Hepatocyte (in vitro differentiated cells): Measurements from ENCODE around the gene PDE4D.

Experiments used
- EZH2 ChIP-seq: fragments of 200-600 bp; sonication (generic); IDR thresholded peaks from 2 replicates; pipeline ENCODE4 v1.6.1; 2016; ENCODE audit warnings: antibody characterized with exemption, mild to moderate bottlenecking, borderline replicate concordance
- EZH2phosphoT487 ChIP-seq: fragments of 200-600 bp; sonication (generic); IDR thresholded peaks from one replicate; pipeline ENCODE4 v1.6.1; 2018; ENCODE audit warnings: antibody characterized with exemption, mild to moderate bottlenecking, low read depth, moderate library complexity; ENCODE audit not compliant: unreplicated experiment, severe bottlenecking
- TF ChIP-seq, protein P1 (sequence below): fragments of 200-600 bp; sonication (generic); IDR thresholded peaks from 2 replicates; pipeline ENCODE4 v1.5.1; 2016; ENCODE audit warnings: antibody characterized with exemption, mild to moderate bottlenecking; ENCODE audit not compliant: poor library complexity

DNA sequence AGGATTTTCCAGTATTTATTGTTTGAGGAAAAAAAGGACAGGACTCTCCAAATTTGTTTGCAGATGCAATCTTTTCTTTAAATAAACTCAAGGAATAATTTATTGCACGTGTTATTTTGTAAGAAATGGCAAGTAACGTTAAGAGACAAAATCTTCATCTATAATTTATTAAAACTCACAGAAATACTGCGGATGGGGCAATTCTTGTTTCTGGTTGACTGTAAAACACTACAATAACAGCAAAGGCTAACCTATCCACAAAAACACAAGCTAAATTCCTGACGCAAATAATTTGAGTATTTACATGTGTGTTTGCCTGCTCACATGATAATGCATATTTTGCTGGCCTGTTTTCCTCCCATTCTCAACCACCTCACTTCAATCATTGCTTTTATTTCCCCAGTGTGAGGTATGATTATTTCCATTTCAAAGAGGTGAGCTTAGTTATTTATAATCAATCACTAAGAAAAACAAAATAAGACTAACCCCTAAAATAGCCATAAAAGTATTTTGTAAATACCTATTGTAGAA, 619.4 kb downstream of the PDE4D start:
- no peak for TF ChIP-seq EZH2phosphoT487
- TF ChIP-seq, protein P1, sequence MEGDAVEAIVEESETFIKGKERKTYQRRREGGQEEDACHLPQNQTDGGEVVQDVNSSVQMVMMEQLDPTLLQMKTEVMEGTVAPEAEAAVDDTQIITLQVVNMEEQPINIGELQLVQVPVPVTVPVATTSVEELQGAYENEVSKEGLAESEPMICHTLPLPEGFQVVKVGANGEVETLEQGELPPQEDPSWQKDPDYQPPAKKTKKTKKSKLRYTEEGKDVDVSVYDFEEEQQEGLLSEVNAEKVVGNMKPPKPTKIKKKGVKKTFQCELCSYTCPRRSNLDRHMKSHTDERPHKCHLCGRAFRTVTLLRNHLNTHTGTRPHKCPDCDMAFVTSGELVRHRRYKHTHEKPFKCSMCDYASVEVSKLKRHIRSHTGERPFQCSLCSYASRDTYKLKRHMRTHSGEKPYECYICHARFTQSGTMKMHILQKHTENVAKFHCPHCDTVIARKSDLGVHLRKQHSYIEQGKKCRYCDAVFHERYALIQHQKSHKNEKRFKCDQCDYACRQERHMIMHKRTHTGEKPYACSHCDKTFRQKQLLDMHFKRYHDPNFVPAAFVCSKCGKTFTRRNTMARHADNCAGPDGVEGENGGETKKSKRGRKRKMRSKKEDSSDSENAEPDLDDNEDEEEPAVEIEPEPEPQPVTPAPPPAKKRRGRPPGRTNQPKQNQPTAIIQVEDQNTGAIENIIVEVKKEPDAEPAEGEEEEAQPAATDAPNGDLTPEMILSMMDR: no peak
- TF ChIP-seq EZH2: no peak
